Skeletal muscle satellite cell (primary cell): ENCODE results near the gene IKBKG.
"Not testable (repeated sequence)": the region's sequence is repeated elsewhere in the genome, so short reads cannot be mapped to it uniquely, and the experiment has no call there.

Experiments
- H3K27me3 ChIP-seq: 2 replicates; pipeline ENCODE4 v1.7.0; 2013; ENCODE audit warnings: low read length; ENCODE audit not compliant: control insufficient read depth, insufficient read depth
- H3K36me3 ChIP-seq: 2 replicates; pipeline ENCODE4 v1.7.0; 2013; ENCODE audit warnings: mild to moderate bottlenecking, control low read depth, low read length; ENCODE audit not compliant: insufficient read depth
- H3K4me1 ChIP-seq: 2 replicates; pipeline ENCODE4 v1.7.0; 2013; ENCODE audit warnings: low read length; ENCODE audit not compliant: control insufficient read depth, insufficient read depth
- H3K4me2 ChIP-seq: 2 replicates; pipeline ENCODE4 v1.7.0; 2013; ENCODE audit warnings: mild to moderate bottlenecking, low read length
- H3K4me3 ChIP-seq: 2 replicates; pipeline ENCODE4 v1.7.0; 2013; ENCODE audit warnings: low read length
- H3K9ac ChIP-seq: 2 replicates; pipeline ENCODE4 v1.7.0; 2013; ENCODE audit warnings: mild to moderate bottlenecking, low read depth, low read length, moderate library complexity
- H3K9me3 ChIP-seq: replicated peaks from 2 replicates; pipeline ENCODE4 v1.7.0; 2013; ENCODE audit warnings: mild to moderate bottlenecking, control low read depth, low read length

The IKBKG gene

DNA sequence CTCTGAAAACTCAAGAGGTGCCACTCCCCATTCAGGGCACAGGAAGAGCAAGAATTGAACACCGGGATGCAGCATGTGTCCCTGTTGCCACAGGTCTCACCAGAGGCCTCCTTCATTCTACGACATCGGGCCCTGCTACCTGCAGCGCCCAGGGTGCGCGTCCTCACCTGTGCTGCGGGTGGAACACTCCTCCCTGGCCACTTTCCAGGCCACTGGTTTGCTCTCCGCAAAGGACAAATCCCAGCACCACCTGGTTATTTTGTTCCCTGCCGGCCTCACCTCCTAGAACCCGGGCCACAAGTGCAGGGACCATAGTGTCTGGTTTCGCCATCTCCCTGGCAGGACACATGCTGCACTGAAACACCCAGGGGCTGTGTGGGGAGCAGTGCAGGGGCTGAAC is 17.1 kb upstream of the IKBKG start:
- Histone ChIP-seq H3K4me1 (peaks cover 19% of the 10 kb centered on the region), H3K4me2 (no peak overlapping the region), H3K36me3 (peaks cover 34% of the 10 kb centered on the region), H3K9ac (no peak overlapping the region), H3K4me3 (no peak overlapping the region), H3K9me3 (no peaks in the 10 kb centered on the region), H3K27me3 (no peaks in the 10 kb centered on the region)

DNA sequence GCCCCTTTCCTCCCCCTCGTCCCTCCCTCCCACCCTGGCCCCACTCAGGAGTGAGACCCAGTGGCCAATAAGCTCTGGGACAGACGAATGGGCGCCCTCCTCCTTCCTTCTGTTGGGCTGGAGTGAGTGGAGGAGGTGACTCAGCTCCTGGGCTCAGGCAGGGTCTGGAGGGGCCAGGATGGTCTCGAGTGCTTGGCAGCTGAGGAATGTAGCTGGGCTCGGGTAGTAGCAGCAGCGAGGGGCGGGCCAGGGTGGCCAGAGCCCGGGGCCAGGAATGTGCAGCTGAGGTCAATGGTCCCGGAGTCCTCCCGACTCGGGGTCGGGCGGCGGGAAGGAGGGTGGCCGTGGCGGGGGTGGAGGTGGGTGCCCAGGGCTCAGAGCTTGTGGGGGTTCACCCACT is 15.8 kb upstream of the IKBKG start:
- H3K4me2 ChIP-seq = no peak overlapping the region
- H3K4me1 ChIP-seq = peaks cover 19% of the 10 kb centered on the region
- no peak overlapping the region for H3K4me3 ChIP-seq
- no peak overlapping the region for H3K9ac ChIP-seq
- H3K36me3 ChIP-seq = peaks cover 35% of the 10 kb centered on the region
- H3K9me3 ChIP-seq = no peaks in the 10 kb centered on the region
- no peaks in the 10 kb centered on the region for H3K27me3 ChIP-seq

- no peak overlapping the region for H3K4me2 ChIP-seq
- peaks cover 35% of the 10 kb centered on the region for H3K36me3 ChIP-seq
- no peak overlapping the region for H3K4me3 ChIP-seq
- H3K9me3 ChIP-seq = no peaks in the 10 kb centered on the region
- H3K9ac ChIP-seq = no peak overlapping the region
- no peaks in the 10 kb centered on the region for H3K27me3 ChIP-seq
- peaks cover 10% of the 10 kb centered on the region for H3K4me1 ChIP-seq
Measured at GRCh38 chrX:154532690-154533089, 14.7 kb upstream of the IKBKG start.

GRCh38 chrX:154534526-154535322 is 12.7 kb upstream of the IKBKG start:
- no peak overlapping the region for H3K9ac ChIP-seq
- H3K4me2 ChIP-seq = no peak overlapping the region
- no peaks in the 10 kb centered on the region for H3K9me3 ChIP-seq
- no peak overlapping the region for H3K4me3 ChIP-seq
- no peaks in the 10 kb centered on the region for H3K27me3 ChIP-seq
- H3K36me3 ChIP-seq = peaks cover 40% of the 10 kb centered on the region
- H3K4me1 ChIP-seq = peaks cover 5% of the 10 kb centered on the region

DNA sequence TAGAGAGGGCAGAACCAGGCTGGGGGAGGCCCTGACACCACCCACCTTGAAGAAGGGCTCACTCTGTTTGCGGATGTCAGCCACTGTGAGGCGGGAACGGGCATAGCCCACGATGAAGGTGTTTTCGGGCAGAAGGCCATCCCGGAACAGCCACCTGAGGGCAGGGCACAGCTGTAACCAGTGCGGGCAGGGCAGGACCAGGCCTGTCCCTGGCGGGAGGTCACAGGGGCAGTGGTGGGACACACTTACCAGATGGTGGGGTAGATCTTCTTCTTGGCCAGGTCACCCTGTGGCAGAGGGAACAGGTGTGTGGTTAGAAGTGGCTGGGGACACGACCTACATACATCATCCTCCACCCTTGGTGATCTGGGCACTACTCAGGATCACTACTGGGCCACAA is 11.5 kb upstream of the IKBKG start:
- Histone ChIP-seq H3K27me3 (no peaks in the 10 kb centered on the region), H3K36me3 (peaks cover 42% of the 10 kb centered on the region), H3K4me1 (peaks cover 8% of the 10 kb centered on the region), H3K9me3 (no peaks in the 10 kb centered on the region), H3K9ac (no peak overlapping the region), H3K4me2 (no peak overlapping the region), H3K4me3 (no peak overlapping the region)

DNA sequence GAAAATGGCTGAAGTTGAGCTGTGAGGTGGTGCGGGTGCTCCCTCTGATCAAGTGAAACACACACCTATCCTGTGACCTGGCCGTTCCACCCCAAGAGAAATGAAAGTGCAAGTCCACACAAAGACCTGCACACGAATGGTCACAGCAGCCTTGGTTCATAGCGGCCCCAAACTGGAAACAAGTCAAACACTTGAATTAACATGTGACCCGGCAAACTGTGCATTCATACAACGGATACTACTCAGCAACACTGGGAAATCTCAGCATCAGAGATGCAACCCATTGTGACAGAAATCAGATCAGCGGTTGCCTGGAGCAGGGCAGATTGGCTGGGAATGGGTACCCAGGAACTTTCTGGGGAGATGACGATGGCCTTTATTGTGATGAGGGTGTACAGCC is 8.3 kb upstream of the IKBKG start:
- Histone ChIP-seq H3K4me2 (no peak overlapping the region), H3K36me3 (peaks cover 29% of the 10 kb centered on the region), H3K9me3 (no peaks in the 10 kb centered on the region), H3K27me3 (no peaks in the 10 kb centered on the region), H3K4me3 (no peak overlapping the region), H3K9ac (no peak overlapping the region), H3K4me1 (peaks cover 34% of the 10 kb centered on the region)

DNA sequence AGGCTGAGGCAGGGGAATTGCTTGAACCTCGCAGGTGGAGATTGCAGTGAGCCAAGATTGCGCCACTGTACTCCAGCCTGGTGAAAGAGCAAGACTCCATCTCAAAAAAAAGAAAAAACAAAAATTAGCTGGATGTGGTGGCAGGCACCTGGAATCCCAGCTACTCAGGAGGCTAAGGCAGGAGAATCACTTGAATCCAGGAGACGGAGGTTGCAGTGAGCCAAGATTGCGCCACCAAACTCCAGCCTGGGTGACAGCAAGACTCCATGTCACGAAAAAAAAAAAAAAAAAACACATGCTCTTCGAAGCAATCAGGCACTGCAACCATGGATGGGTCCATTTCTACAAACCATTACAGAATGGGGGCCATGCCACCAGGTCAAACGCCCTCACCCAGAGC is 7.1 kb upstream of the IKBKG start:
- H3K4me3 ChIP-seq, H3K9ac ChIP-seq, H3K9me3 ChIP-seq, H3K4me2 ChIP-seq, H3K27me3 ChIP-seq: not testable (repeated sequence)
- Histone ChIP-seq H3K36me3 (peaks cover 29% of the 10 kb centered on the region), H3K4me1 (peaks cover 37% of the 10 kb centered on the region)

DNA sequence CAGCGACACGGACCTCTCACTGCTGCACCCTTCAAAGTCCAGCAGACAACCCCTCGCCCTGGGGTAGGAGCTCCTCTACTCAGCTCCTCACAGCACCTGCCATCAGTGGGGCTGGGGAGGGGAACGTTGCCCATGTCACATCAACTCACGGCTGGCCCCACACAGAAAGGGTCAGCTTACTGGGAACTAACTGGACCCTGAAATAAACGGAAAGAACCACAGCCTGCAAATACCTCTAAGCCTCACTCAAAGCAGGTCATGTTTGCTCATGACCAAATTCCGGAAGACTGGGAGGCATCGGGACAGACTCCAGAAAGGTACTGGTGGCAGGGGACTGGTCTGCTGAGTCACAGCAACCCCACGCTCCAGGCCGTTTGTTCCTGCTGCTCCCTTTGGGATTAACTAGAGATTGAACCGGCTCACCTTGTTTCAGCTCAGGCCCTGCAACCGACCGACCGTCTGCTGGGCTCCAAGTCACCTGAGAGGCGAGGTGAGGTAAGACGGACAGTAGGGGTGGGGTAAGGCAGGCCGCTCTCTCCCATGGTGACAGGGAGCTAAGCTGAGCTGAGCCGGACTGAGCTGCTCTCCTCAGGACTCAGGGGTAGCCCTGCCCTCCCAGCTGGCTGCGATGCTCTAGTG is 6.4 kb upstream of the IKBKG start:
- Histone ChIP-seq H3K4me1 (peaks cover 37% of the 10 kb centered on the region), H3K9me3 (no peaks in the 10 kb centered on the region), H3K36me3 (peaks cover 29% of the 10 kb centered on the region), H3K4me3 (peak overlapping the region; percentile 27), H3K9ac (peak overlapping the region; percentile 78), H3K27me3 (no peaks in the 10 kb centered on the region), H3K4me2 (peak overlapping the region; percentile 54)

DNA sequence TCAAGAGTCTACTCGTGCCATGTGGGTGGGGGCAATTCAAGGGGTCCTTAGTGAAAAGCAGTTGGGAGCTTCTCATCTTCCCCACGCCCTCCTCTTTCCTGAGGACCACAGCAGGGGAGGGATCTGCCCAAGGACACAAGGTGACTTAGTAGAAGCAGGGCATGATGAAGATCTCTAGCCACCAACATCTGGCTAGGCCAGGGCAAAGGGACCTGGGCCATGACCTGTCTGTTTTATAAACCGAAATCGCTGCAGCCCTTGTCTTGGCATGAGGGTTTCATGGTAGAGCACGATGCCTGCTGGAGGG is 5.9 kb upstream of the IKBKG start:
- Histone ChIP-seq H3K4me1 (peaks cover 37% of the 10 kb centered on the region), H3K4me3 (peak overlapping the region; percentile 27), H3K36me3 (peaks cover 29% of the 10 kb centered on the region), H3K27me3 (no peaks in the 10 kb centered on the region), H3K9me3 (no peaks in the 10 kb centered on the region), H3K9ac (peak overlapping the region; percentile 78), H3K4me2 (peak overlapping the region; percentile 54)

DNA sequence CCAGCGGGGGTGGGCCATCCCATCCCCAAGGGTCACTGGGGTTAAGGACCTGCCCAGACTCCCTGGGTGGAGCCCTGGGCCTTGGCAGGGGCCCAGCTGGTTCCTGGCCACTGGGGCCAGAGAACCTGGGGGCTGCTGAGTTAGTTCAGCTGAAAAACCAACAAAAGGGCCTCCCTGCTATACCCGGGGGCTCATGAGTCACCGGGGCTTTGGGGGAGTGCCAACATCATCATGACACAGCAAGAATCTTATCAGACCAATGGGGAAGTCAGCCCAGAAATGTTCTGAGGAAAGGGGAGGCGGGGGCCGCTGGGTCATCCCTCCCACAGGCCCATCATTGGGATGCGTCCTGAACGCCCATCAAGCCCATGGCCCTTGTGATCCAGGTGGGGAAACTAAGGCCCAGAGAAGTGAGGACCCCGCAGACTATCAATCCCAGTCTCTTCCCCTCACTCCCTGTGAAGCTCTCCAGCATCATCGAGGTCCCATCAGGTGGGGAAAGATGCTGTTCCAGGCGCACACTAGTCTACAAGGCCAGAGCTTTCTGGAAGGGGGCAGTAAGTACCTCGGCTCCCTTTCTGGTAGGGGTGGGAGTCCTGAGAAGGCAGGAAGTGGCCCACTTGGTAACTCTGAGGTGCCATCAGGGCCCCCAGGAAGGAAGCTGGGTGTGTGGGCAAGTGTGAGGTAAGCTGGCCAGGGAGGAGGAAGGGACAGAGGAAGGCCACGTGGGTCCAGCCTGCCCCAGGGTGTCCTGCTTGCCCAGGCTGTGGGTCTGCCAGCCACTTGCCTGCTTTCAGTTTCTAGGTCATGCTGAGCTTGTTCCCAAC is 5.3 kb upstream of the IKBKG start:
- H3K27me3 ChIP-seq = no peaks in the 10 kb centered on the region
- H3K4me1 ChIP-seq = peaks cover 37% of the 10 kb centered on the region
- H3K9ac ChIP-seq = peak overlapping the region; percentile 78
- peaks cover 29% of the 10 kb centered on the region for H3K36me3 ChIP-seq
- H3K4me3 ChIP-seq = peak overlapping the region; percentile 36
- H3K9me3 ChIP-seq = no peaks in the 10 kb centered on the region
- peak overlapping the region; percentile 54 for H3K4me2 ChIP-seq

DNA sequence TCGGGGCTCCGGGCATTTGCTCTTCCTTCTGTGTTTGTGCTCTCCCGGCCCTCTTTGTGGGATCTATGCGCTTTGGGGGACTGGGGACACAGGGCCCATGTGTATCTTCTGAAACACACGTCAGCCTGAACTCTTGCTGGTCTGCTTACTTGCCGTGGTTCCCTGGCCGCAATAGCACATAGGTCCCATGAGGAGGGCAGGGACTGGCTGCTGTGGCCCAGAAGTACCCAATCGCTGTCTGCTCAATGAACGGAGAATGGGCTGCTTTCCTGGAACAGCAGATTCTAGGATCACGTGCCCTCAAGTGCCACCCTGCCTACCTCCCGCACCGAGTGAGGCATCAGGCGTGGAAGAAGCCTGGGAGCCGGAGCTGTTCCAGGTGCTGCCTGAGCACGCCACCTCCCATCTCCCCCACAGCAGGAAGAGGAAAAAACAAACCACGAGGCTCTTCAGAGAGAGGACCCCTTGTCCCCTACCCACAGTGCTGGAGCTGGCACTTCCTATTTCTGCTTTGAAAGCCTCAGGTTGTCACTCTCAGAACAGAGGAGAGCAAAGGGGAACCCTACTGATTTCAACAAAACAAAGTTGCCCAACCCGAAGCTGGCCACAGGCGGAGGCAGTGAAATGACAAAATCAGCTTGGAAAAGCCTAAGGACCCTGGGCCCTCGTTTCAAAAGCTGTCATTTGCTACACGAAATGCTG is 4.5 kb upstream of the IKBKG start:
- Histone ChIP-seq H3K9ac (peak overlapping the region; percentile 78), H3K36me3 (peaks cover 29% of the 10 kb centered on the region), H3K4me2 (peak overlapping the region; percentile 48), H3K4me3 (peak overlapping the region; percentile 36), H3K4me1 (peaks cover 37% of the 10 kb centered on the region), H3K27me3 (no peaks in the 10 kb centered on the region), H3K9me3 (no peaks in the 10 kb centered on the region)
